Effector CD8-positive, alpha-beta T cell (primary cell): ENCODE measurements around the gene ENDOG.

Source experiments
- DNase-seq: peaks from one replicate; lab custom pipeline; 2025; lab: John Stamatoyannopoulos, UW

The ENDOG gene

DNA sequence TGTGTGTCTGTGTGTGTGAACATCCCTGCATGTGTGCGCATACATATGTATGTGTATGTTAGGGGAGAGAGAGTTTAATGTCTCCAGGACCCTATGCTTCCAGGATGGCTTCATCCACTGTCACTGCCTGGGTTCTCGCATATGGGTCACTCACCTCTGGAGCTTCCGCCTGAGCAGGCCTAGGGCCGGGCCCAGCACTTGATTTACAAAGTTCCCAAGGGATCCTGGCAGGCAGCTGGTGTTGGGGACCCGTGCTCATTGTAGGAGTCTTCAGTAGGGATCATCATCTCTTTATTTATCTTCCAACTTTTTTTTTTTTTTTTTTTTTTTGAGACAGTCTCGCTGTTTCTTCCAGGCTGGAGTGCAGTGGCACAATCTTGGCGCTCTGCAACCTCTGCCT is 18.2 kb upstream of the ENDOG start:
- no peak for DNase-seq

DNA sequence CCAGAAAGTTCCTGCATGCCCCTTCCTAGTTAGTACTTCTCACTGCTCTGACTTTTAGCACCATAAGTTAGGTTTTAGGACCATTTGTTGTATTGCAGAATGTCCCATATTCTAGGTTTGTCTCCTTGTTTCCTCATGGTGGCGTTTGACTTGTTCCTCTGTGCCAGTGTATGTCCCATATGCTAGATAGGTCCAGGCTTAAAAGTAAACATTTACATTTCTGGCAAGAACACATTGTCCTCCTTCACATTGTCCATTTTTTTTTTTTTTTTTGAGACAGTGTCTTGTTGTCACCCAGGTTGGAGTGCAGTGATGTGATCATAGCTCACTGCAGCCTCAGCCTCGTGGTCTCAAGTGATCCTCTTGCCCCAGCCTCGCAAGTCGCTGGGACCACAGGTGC is 15.8 kb upstream of the ENDOG start:
- DNase-seq = no peak

DNA sequence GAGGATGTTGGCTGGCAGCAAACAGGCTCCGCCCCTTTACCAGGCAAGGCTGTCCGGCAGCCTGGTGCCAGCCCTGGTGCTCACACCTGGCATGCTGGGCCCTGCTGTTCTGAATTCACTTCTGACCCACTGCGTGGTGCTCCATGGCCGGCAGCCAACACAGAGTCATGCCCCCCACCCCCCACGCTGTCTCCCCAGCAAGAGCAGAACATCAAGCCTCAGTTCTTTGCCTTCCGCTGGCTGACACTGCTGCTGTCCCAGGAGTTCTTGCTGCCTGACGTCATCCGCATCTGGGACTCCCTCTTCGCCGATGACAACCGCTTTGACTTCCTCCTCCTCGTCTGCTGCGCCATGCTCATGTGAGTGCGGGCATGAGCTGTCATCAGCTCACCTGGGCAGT is 12.6 kb upstream of the ENDOG start:
- DNase-seq = no peak

DNA sequence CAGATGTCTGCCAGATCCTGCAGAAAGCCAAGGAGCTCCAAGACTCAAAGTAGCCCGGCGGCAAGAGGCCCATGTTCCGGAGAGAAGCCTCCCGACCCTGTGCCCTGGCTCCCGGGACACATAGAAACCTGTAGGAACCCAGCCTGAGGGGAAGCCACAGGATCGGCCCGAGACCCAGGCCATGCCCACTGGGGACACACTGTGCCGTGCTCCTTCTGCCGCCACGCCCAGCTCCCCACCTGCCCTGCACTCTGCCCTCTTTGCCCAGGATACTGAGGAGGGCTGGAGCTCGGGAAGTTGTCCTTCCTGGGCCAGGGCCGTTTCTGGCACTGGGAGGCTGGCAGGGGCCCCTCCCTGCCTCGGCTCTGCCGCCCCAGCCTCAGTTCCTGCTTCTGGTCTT is 10.5 kb upstream of the ENDOG start:
- DNase-seq = no peak

DNA sequence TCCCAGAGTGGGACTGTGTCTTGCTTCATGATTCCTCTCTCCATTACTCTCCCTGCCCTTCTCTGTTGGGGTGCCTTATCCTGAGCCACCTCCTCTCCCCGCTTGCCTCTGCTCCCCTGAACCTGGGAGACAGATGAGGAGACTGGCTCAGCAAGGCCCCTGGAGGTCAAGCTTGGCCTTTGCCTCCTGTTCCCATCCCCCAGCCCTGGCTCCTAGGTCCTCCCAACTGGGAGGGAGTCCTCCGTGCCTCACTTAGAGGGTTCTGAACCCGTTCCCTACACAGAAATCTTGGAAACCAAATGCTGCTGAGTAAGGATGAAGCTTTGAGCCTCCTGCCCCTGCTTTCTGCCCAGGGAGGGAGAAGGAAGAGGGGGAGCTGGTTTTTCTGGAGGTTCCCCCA is 9.8 kb upstream of the ENDOG start:
- no peak for DNase-seq

DNA sequence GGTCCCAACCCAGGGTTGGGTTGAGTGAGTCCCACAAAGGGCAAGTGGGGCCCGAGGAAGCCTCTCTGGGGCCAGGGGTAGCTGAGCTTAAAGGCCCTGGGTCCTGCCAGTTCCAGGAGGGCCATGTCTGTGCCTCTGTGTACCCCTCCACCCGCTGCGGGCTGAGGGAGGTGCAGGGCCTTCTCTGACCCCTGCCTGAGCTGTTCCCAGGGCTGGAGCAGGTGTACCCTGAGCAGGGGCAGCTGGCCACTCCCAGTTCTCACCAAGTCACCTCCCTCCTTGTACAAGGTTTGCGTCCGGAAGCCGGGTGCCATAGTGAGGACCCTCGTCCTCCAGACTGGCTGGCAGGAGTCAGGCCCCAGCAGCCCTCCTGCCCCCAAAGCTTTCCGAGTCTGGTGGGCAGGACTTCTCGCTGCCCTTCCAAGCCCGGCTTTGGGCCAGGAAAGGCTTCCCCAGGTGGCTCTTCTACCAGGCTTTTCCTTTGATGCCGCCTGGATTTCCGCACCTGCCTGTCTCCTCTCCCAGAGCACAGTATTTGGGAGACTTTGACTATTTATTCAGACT is 9.2 kb upstream of the ENDOG start:
- no peak for DNase-seq

DNA sequence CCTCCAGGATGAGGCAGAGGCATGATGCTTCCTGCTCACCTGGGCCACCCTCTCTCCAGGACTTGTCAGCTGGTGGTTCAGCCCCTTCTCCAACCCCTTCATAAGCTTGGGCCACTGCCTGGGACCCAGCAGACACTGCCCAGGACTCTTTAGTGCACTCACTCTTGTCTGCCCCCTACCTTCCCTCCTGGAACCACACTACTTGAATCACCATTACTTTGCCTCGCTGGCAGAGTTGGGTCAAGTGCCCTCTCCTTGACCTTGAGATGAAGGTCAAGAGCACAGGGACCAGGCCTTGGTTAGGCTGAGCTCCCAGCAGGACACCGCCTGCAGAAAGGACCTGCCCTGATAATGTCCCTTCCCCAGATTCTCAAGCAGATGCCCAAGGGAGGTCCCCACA is 8.5 kb upstream of the ENDOG start:
- no peak for DNase-seq

DNA sequence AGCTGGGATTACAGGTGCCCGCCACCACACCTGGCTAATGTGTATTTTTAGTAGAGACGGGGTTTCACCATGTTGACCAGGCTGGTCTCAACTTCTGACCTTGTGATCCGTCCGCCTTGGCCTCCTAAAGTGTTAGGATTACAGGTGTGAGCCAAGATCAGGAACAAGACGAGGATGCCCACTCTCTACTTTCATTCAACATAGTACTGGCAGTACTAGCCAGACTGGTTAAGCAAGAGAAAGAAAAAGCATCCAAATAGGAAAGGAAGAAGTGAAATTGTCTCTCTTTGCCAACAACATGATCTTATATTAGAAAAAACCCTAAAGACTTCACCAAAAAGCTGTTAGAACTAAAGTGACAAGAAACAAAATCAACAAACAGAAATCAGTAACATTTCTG is 7.4 kb upstream of the ENDOG start:
- DNase-seq = no peak

DNA sequence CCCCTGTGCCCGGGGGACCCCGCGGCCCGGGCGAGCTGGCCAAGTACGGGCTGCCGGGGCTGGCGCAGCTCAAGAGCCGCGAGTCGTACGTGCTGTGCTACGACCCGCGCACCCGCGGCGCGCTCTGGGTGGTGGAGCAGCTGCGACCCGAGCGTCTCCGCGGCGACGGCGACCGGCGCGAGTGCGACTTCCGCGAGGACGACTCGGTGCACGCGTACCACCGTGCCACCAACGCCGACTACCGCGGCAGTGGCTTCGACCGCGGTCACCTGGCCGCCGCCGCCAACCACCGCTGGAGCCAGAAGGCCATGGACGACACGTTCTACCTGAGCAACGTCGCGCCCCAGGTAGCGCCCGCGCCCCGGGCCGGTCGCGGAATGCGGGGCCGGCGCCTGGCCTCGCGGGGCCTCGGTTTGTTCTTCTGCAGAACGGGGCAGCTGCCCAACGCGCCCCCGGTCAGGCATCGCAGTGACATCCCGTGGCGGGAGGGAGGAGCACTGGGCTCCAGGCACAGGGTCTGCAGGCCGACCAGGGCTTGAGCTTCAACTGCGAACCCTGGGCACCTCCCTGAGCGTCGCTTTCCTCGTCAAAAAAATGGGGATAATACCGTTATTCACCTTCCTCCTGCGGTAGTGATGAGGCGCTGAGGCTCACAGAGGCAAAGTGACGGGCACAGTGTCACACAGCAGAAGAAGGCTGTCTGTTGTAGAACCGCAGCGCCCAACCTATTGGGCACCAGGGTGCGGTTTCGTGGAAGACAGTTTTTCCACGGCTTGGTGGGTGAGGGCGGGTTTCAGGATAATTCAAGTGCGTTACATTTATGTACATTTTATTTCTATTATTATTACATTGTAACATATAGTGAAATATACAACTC is 777 bp downstream of the ENDOG start:
- DNase-seq = no peak

DNA sequence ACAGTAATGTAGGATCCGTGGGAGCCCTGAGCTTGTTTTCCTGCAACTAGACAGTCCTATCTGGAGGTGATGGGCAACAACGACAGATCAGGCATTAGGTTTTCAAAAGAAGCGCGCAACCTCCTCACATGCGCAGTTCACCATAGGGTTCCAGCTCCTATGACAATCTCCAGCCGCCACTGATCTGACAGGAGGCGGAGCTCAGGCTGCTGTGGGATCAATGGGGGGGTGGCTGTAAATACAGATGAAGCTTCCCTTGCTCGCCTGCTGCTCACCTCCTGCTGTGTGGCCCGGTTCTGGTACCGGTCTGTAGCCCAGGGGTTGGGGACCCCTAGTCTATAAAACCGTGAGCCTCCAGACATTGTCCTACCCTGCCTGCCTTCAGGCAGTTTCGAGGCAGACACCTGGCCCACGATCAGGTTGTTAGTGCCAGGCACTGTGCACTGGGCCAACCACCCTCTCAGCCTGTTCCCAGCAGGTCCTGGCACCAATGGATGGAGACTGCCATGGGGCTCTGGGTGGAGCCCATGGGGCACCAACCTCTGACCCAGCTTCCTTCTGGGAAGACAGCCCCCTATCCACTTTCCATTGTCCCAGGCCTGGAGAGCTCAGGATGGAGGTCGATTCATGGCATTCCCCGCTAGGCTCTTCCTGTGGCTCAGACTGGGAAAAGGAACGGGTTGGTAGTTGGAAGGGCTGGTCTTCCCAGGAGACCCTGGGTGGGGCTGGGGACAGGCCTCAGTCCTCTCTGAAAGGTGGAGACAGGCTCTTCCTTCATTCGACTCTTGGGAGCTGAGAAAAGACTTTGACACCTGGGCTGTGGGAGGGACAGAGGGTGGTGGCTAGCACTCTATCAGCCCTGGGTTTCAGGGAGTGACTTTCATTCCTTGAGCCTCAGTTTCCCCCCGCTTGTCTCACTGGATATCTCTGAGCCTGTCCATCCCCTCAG is 1.7 kb downstream of the ENDOG start:
- no peak for DNase-seq

DNA sequence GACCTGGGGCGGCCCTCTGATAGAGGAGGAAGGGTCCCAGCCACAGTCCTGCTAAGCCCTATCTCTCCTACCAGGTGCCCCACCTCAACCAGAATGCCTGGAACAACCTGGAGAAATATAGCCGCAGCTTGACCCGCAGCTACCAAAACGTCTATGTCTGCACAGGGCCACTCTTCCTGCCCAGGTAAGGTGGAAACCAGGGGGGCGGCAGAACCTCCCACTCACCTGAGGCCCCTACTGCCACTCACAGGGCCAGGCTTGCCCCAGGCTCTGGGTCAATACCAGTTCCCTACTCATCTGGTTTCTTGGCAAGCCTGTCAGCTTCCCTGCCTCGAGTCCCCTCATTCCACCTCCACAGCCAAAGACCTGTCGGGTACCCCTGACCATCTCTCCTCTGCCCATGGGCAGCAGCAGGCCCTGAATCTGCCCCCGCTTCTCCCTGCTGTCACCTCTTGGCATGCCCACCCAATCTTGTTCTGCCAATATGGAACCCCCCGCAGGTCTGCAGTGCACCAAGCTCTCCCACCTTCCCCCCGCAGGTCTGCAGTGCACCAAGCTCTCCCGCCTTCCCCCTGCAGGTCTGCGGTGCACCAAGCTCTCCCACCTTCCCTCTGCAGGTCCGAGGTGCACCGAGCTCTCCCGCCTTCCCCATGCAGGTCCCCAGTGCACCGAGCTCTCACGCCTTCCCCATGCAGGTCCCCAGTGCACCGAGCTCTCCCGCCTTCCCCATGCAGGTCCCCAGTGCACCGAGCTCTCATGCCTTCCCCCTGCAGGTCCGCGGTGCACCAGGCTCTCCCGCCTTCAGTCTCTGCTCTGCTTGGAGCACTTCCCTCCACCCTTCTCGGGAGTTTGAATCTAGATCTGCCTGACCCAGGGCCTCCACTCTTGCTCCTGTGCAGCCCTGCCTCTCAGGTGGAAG is 2.6 kb downstream of the ENDOG start:
- no peak for DNase-seq

DNA sequence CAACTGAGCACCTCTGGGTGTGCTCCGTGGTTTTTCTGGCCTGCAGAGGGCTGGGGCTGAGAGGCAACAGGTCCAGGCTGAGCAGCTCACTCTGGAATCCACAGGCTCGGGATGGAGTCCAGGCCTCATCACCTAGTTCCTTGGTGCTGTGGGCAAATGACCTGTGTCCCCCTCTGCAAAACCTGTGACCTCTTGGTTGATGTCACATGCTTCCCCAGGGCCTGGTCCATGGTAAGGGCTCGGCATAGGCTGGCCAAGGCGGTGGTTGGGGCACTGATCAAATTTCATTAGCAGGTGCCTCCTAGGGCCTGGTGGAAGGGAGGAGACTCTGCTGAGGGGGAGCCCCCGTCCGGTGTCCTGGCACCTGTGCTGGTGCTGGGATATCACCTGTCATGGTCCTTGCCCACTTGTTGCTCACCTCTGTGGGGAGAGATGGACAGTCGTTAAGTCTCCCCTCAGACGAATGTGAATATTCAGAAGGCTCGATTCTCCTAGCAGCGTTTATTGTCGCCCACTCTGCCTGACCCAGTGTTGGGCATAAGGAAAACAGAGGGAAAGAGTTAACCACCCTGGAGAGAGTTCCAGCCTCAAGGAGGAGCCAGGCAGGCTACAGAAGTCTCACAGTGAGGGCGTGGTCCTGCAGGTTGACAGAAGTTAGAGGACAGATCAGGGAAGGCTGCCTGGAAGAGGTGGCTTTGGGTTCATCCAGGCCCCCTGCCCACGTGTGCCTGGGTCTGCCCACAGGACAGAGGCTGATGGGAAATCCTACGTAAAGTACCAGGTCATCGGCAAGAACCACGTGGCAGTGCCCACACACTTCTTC is 3.5 kb downstream of the ENDOG start:
- no peak for DNase-seq

DNA sequence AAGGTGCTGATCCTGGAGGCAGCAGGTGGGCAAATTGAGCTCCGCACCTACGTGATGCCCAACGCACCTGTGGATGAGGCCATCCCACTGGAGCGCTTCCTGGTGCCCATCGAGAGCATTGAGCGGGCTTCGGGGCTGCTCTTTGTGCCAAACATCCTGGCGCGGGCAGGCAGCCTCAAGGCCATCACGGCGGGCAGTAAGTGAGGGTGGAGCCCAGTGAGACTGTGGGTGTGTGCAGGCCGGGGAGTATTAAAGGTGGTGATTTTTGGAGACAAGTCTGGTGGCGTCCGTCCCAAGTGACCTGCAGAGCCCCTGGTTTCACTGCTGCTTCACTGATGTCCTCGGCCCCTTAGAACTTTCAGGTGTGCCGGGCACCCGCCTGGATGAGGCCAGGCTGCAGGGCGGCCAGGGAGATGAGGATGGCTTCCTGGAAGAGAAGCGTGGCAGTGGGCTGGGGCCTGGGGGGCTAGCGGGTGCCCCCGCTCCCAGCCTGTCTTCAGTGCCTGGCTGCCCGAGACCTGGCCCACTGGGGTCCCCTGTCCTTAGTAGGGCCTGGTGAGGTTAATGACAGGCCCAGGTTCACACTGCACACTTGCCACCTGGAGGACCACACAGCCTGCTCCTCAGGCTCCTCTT is 4.2 kb downstream of the ENDOG start:
- DNase-seq = no peak

DNA sequence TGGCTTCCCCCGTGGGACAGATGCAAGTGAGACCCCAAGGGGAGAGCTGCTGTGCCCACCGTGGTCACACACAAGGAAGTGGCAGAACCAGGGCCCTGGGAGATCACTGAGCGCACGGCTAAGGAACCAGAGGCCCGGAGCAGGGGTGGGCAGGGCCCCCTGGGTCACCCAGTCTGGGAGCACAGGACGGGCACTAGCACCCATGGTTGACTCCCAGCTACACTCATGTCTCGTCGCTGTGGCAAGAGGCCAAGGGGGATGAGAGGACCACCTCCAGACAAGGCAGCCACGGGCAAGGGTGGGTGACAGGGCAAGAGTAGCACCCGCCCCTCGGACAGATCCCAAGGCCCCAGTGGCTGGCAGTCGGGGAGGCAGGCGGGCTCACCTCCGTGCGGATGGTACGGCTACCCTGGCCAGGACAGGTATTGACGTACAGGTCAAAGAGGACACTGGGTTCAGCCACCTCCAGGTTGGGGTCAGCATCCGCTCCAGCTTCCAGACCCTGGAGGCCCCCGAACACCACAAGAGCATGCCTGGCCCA is 5.1 kb downstream of the ENDOG start:
- DNase-seq = no peak

DNA sequence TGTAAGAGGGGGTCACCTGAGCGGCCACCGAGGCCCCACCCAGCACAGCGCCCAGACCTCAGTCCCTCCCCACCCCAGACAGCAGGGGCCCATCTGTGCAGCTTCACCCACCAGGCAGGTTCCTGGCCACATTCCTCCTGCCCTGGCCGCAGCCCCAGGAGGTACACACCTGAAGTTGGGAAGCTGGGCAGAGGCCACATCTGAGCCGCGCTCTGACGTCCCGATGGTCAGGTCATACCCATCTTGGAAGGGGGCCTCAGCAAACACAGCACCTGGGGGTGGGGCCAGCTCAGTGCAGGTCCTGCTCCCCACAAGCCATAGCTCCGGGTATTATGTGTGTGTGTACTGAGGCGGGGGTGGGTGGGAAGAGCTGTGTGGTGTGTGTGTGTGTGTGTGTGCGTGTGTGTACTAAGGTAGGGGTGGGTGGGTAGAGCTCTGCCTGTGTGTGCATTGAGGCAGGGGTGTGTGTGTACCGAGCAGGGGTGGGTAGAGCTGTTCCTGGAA is 5.7 kb downstream of the ENDOG start:
- no peak for DNase-seq

DNA sequence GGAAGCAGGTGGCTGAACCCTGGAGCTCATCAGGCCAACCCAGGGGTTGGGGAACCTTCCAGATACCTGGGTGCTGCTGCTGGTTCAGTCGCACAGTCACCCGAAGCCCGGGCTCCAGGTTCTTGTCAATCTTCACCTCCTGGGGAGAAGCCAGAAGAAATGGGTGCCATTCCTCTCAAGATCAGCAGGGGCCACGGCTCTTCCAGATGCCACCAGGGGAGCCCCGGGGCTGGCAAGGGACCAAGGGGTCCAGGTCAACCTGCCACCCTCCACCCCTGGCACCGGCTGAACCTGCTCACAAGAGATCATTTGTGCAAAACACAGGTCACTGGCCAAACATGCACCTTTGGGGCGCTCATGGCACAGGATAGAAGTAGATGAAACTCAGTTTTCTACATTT is 6.6 kb downstream of the ENDOG start:
- DNase-seq = no peak

DNA sequence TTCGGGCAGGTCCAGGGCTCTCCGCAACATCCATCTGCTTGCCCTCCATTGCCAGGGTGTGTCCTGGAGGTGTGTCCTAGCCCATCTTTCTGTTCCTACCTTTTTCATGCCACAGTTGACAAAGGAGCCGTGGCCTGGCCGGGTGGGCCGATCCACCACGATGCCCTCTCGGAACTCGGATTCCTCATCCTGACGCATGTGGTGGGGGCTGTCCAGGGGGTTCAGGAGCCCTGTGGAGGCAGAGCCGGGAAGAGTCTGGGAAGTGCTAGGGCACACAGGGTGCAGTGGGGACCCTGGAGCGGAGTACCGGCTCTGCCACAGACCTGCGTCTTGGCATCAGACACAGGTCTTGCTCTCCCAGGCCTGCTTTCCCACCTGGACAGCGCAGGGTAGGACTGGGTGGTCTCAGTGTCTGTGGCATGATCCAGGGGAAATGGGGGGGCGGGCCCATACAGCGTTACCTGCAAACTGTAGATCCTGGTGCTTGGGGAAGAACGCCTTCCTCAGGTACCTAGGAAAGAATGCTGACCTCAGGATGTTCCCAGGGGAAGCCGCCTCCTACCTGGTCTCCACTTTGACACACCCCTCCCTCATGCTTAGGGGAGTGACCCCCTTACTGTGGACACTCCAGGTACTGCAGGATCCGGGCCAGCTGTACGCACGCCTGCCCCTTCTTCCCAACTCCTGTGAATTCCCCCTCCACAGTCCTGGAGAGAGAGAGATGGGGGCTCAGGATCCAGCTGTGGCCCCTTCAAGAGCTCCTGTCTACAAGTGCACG is 7.8 kb downstream of the ENDOG start:
- DNase-seq = no peak

DNA sequence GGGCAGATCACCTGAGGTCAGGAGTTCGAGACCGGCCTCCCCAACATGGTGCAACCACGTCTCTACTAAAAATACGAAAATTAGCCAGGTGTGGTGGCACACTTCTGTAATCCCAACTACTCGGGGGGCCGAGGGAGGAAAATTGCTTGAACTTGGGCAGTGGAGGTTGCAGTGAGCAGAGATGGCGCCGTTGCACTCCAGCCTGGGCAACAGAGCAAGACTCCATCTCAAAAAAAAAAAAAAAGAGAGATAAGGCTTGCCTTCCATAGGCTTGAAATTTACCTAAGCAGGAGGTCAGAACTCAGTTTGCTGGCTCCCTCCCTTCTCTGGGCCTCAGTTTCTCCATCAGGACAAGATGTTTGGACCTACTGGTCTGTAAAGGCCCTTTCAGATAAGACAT is 10.0 kb downstream of the ENDOG start:
- no peak for DNase-seq
